GM18951 (cell line): ENCODE measurements around the gene HSPA13.

Experiments used
- POLR2A ChIP-seq: IDR thresholded peaks from 4 replicates; pipeline ENCODE4 v1.6.1; 2011; ENCODE audit warnings: mild to moderate bottlenecking; ENCODE audit not compliant: insufficient read length, insufficient read depth; ENCODE audit errors: extremely low read depth
- in situ Hi-C: fragments of 300-500 bp; cut with MboI; formaldehyde crosslinking; loops from one replicate; pipeline ENCODE4 v1.12.0; 2022; ENCODE audit warnings: low sequenced_read_pairs, mixed read lengths, inconsistent platforms; ENCODE audit not compliant: unreplicated experiment

HSPA13 gene

DNA sequence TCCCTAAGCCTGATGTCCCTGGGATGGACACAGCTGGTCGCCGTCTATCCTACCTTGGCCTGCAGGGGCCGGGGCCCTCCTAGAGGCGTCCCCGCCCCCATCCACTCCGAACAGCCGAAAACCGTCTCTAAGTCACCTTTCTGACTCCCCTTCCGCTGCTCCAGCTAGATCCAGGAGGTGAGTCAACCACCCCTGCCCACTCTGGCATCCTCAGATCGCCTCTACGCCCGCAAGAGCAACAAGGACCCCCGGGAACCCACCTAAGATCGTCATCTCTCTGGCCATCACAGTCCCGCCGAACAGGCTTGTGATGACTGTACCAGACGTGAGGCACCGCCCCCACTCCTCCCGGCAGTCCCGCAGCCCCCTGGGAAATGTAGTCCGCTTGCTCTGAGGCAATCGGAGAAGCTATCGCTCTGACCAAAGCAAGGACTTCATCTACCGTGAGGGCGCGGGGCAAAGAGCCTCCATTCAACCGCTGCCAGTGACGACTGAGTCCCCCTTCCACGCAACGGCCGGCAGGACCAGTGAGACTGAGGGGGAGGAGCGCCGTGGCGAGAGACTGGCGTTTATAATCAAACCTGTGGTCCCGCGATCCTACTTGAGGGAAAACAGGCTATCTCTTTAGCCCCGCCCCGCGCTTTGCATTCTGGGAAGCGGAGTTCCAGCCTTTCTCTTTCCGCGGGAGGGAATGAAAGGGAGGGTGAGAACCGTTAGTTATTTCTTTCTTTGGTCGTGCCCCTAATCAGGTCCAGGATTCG is at the start of gene HSPA13:
Gene HSPA13 (minus strand): TSS at position 312 of the 761 bp plus-strand sequence. CDS start 27 bp downstream, at position 285.
- peak; percentile 68 for TF ChIP-seq POLR2A
- in situ Hi-C loops, result no loop called here

DNA sequence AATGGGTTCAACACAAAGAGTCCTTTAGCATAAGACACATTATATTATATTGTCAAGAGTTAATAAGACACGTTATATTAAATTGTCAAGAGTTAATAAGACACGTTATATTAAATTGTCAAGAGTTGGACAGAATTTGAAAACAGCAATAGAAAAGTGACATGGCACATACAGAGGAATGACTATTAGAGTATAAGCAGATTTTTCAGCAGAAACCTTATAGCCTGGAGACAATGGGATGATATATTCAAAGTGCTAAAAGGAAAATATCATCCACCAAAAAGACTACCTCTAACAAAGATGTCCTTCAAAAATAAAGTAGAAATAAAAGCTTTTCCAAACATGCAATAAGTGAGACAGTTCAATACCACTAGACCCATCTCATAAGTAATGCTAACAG is 36.0 kb upstream of the HSPA13 start:
- in situ Hi-C loops, result loop anchor here (25.0 kb wide), 1 partner anchor 1068 kb away; no protein-coding TSS in a partner anchor
- no peak for TF ChIP-seq POLR2A

DNA sequence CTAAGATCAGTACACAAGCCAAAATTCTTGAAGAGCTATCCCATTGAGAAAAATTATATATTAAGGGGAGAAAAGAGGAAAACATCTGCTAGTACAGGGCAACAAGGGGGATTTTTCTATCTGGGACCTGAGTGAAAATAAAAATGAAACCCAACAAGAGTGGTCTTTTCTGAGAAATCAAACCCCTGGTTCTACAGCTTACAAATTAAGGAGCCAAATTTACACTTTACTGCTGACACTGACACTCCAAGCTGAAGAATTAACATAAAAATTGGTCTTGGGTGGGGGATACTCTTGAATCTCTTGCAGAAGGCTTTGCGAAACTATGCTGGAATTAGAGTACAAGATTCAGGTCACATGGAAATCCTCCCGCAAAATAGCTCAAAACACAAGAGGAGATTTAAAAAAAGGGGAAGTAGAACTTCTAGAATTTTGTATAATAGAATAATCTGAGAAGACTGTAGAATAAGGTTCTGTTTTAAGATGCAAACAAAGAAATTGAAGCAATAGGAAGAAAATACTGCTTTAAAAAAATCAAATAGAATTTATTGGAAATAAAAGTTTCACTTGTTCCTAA is 32.1 kb upstream of the HSPA13 start:
- no peak for TF ChIP-seq POLR2A
- in situ Hi-C loops, result loop anchor here (25.0 kb wide), 1 partner anchor 1072 kb away; no protein-coding TSS in a partner anchor

GRCh38 chr21:14405962-14406361 is 23.0 kb upstream of the HSPA13 start:
- no peak for TF ChIP-seq POLR2A
- in situ Hi-C loops, result loop anchor here (25.0 kb wide), 1 partner anchor 1081 kb away; no protein-coding TSS in a partner anchor

GRCh38 chr21:14405225-14405624 is 22.3 kb upstream of the HSPA13 start:
- no peak for TF ChIP-seq POLR2A
- in situ Hi-C loops, result loop anchor here (25.0 kb wide), 1 partner anchor 1082 kb away; no protein-coding TSS in a partner anchor

DNA sequence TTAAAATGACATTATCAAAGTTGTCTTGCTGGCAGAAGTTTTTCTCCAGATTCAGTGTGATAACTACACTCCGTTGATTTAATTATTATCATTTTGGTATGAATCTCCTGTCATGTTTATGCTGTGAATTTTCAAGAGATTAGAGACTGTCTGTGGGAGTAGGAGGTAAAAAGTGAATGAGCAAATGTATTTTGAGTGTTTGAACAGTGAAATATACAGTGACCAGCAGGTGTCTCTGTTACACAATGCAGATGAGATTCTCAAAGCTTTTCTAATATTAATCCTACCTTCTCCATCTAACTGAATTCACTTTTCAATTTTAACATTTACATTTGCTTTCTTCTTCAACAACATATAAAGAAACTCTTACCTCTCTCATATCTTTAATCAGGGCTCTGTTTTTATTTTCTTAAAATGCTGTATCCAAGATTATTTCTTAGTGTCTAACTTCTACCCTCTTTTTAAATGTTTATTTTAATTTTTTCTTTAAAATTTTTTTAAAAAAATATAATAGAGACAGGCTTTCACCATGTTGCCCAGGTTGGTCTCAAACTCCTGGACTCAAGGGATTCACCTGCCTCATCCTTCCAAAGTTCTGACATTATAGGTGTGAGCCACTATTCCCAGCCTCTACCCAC is 20.9 kb upstream of the HSPA13 start:
- TF ChIP-seq POLR2A, result no peak
- in situ Hi-C loops, result loop anchor here (25.0 kb wide), 1 partner anchor 1084 kb away; no protein-coding TSS in a partner anchor

DNA sequence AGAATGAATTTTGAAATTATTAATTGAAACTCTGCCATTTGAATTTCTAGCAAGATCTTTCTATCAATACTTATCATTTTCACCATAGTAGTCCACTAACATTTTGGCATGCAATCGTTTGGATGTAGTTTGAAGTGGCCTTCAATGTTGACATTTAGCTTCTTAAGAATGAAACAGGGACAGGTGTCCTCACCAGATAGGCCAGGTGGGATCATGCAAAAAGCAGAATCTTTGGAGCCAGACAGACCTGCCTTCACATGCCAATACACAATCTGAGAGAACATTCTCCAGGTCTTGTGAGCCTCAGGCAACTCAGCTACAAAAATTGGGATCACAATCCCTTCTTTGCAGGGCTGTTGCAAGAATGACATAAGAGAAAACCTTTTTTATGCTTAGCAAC is 18.3 kb upstream of the HSPA13 start:
- in situ Hi-C loops, result loop anchor here (25.0 kb wide), 1 partner anchor 1086 kb away; no protein-coding TSS in a partner anchor
- TF ChIP-seq POLR2A, result no peak

- in situ Hi-C loops, result no loop called here
- TF ChIP-seq POLR2A, result no peak
Observed at GRCh38 chr21:14388282-14388681, 5.3 kb upstream of the HSPA13 start.

- no peak for TF ChIP-seq POLR2A
- in situ Hi-C loops, result no loop called here
Observed at GRCh38 chr21:14384453-14384852, 1.5 kb upstream of the HSPA13 start.

DNA sequence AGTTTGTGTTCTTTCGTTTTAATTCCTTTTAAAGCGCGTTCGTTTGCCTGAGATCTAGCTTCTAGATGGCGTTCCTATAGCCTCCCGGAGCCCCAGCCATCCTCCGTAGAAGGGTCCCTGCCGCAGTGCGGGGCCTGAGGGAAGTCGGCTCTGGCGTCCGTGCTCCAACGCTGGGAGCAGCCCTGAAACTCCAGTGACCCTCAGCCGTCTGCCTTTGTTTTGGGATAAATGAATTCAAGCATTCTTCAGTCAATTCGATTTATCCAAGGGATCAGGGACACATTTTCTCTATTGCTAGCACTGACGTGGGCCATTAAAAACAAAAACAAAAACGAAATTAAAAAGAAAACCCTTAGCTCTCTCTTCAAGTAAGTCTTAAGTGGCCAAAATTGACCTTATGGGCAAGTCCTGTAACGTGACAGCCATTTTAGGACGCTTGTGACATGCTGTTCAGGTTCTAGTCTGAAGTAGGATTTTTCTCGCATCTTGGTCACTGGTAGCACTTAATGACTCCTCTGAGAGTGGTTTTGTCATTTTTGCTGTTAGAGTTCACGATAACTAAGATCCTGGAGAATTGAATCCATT is 742 bp upstream of the HSPA13 start:
- in situ Hi-C loops, result no loop called here
- no peak for TF ChIP-seq POLR2A

DNA sequence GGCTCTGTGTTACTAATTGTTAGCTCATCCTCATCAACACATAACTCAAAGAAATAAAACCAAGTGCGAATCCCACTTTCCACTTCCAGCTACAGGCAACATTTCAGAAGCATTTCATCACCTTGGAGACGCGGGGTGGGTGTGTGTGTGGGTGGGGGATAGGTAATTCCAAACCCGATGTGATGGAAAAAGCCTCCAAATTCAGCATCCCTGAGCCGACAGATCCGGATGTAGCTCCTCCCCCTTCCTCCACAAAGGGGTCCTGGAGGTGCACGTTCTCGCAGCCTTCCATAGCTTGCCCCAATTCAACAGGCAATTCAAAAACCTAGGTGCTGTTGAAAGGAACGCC is 486 bp downstream of the HSPA13 start:
- in situ Hi-C loops, result no loop called here
- no peak for TF ChIP-seq POLR2A

- in situ Hi-C loops, result no loop called here
- no peak for TF ChIP-seq POLR2A
Observed at GRCh38 chr21:14376854-14377253, 6.1 kb downstream of the HSPA13 start.

DNA sequence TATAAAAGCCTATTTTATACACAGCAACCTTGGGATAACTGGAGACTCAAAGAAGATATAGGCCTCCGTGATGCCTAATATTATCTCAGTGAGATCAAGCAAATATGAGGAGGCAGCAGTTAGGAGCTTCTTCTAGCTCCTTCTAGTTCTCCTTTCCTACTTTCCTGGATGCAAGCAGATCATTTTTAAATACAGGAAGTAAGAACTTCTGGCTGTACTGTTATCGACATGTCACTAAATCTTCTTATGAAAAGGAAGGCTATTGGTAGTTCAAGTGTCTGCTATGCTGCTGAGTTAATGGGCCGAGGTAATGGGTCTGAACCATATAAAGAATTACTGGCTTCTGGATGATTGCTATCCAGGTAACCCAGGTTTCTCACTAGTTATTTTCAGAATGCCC is 15.9 kb downstream of the HSPA13 start:
- TF ChIP-seq POLR2A, result no peak
- in situ Hi-C loops, result no loop called here
